Measurements from ENCODE around the gene MED25. TPM values are rescaled to one million over a fixed set of nuclear protein-coding genes. Genes with fewer than 3 reads are reported as not detected.

MED25 gene
- total RNA-seq, 1 experiment from 2014 or later = 93.0 TPM

DNA sequence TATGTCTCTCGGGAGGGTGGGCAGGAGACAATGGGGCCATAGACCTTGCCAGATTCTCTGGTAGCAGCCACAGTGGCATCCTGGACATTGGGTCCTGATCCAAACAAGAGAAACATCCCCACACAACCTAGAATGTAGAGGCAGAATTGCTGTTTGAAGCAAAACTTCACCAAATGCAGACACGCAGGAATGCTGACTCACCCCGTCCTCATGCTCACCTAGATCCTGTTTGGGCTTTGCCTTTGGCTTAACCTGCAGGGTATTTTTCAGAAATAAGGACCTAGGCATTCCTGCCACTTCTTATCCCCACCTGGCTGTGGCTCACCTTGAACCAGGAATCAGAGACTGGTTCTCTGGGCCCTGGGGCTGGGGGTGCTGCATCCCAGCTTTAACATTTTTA is 66.7 kb downstream of the MED25 start:
- peaks cover 48% of the 10 kb centered on the region for H3K36me3 ChIP-seq (ENCODE audit: insufficient read depth, low read length, poor library complexity, severe bottlenecking)
- no peak for TF ChIP-seq EZH2 (IDR thresholded peaks at IDR 0.05; ENCODE audit: borderline replicate concordance, low read depth, low read length, poor library complexity, severe bottlenecking)
- TF ChIP-seq, protein P1, sequence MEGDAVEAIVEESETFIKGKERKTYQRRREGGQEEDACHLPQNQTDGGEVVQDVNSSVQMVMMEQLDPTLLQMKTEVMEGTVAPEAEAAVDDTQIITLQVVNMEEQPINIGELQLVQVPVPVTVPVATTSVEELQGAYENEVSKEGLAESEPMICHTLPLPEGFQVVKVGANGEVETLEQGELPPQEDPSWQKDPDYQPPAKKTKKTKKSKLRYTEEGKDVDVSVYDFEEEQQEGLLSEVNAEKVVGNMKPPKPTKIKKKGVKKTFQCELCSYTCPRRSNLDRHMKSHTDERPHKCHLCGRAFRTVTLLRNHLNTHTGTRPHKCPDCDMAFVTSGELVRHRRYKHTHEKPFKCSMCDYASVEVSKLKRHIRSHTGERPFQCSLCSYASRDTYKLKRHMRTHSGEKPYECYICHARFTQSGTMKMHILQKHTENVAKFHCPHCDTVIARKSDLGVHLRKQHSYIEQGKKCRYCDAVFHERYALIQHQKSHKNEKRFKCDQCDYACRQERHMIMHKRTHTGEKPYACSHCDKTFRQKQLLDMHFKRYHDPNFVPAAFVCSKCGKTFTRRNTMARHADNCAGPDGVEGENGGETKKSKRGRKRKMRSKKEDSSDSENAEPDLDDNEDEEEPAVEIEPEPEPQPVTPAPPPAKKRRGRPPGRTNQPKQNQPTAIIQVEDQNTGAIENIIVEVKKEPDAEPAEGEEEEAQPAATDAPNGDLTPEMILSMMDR (conservative IDR thresholded peaks at IDR 0.05; ENCODE audit: low read depth, low read length) = no peak
- no peak for DNase-seq (ENCODE audit: low spot score)
- H3K9me3 ChIP-seq (ENCODE audit: low read depth, low read length, poor library complexity, severe bottlenecking) = peaks cover 8% of the 10 kb centered on the region
- no peaks in the 10 kb centered on the region for H3K27me3 ChIP-seq (replicated peaks; ENCODE audit: insufficient read depth, low read depth, low read length, poor library complexity)
- no peaks in the 10 kb centered on the region for H3K4me1 ChIP-seq (ENCODE audit: insufficient read depth, low read length, poor library complexity, severe bottlenecking)
- POLR2A ChIA-PET (ENCODE audit: low non-redundant PET) = interaction anchor here (0.5 kb wide), 1 partner anchor 40 kb away, joined by 3 read pairs; no protein-coding TSS in a partner anchor
- H3K4me3 ChIP-seq (ENCODE audit: low read depth, low read length, poor library complexity, severe bottlenecking) = no peak overlapping the region
- BruUV-seq (replicated peaks) = no TSS peak
- H3K27ac ChIP-seq (ENCODE audit: low read depth, low read length, poor library complexity, severe bottlenecking) = no peak overlapping the region
- CTCF ChIA-PET = interaction anchor here (0.6 kb wide), 1 partner anchor 13 kb away, joined by 6 read pairs; no protein-coding TSS in a partner anchor
- intact Hi-C loops (cut with micrococcal nuclease; ENCODE audit: unreplicated experiment) = no loop called here

Small RNA genes lying within 50 kb of the gene (microRNA-seq; reads per million reads assigned to microRNA genes)
- gene MIR4749 = 17.8 reads per million, percentile 41 among the genes with 10 or more reads in this experiment
- gene MIR6799 = 7.6 reads per million, percentile 23 among the genes with 10 or more reads in this experiment
- 2.4 reads per million for gene MIR6800

Other genes starting within 250 kb of the MED25 start
- 169 and 178 TPM in 2 replicates for gene NOSIP, start 237.7 kb upstream of the MED25 start, total RNA-seq (2021)
- 1.5 and 1.9 TPM in 2 replicates for gene PRRG2, start 237.0 kb upstream of the MED25 start, total RNA-seq (2021)
- gene PRR12, start 227.1 kb upstream of the MED25 start, total RNA-seq (2021) = 51.4 and 54.0 TPM in 2 replicates
- gene RRAS, start 178.1 kb upstream of the MED25 start, total RNA-seq (2021) = 27.6 and 32.4 TPM in 2 replicates
- 92.7 and 98.2 TPM in 2 replicates for gene SCAF1, start 176.1 kb upstream of the MED25 start, total RNA-seq (2021)
- gene IRF3, start 152.4 kb upstream of the MED25 start, total RNA-seq (2021) = 81.7 and 88.0 TPM in 2 replicates
- 97.4 and 99.1 TPM in 2 replicates for gene BCL2L12, start 152.4 kb upstream of the MED25 start, total RNA-seq (2021)
- gene PRMT1, start 141.0 kb upstream of the MED25 start, total RNA-seq (2021) = 523 and 536 TPM in 2 replicates
- 4.3 TPM in 2 replicates for gene ADM5, start 128.7 kb upstream of the MED25 start, total RNA-seq (2021)
- gene CPT1C, start 127.2 kb upstream of the MED25 start, total RNA-seq (2021) = 23.3 and 30.0 TPM in 2 replicates
- not detected in 2 replicates for gene TSKS, start 55.0 kb upstream of the MED25 start, total RNA-seq (2021)
- 80.1 and 98.5 TPM in 2 replicates for gene AP2A1, start 51.3 kb upstream of the MED25 start, total RNA-seq (2021)
- gene FUZ, start 5.0 kb upstream of the MED25 start, total RNA-seq (2021) = 53.0 and 64.3 TPM in 2 replicates
- gene PTOV1, start 32.9 kb downstream of the MED25 start, total RNA-seq (2021) = 331 and 356 TPM in 2 replicates
- 122 and 130 TPM in 2 replicates for gene PNKP, start 49.3 kb downstream of the MED25 start, total RNA-seq (2021)
- gene AKT1S1, start 59.1 kb downstream of the MED25 start, total RNA-seq (2021) = 80.3 and 81.5 TPM in 2 replicates
- gene TBC1D17, start 59.4 kb downstream of the MED25 start, total RNA-seq (2021) = 35.1 and 40.0 TPM in 2 replicates
- 1.3 TPM in 2 replicates for gene IL4I1, start 78.6 kb downstream of the MED25 start, total RNA-seq (2021)
- gene ATF5, start 110.9 kb downstream of the MED25 start, total RNA-seq (2021) = 302 and 322 TPM in 2 replicates
- gene NUP62, start 111.2 kb downstream of the MED25 start, total RNA-seq (2021) = 98.5 and 100 TPM in 2 replicates
- gene SIGLEC11, start 142.9 kb downstream of the MED25 start, total RNA-seq (2021) = not detected in 2 replicates
- 44.4 and 47.5 TPM in 2 replicates for gene VRK3, start 207.1 kb downstream of the MED25 start, total RNA-seq (2021)
- 14.4 and 15.6 TPM in 2 replicates for gene ZNF473, start 207.7 kb downstream of the MED25 start, total RNA-seq (2021)